Neutrophil (primary cell): Measurements from ENCODE around the gene SYCE3.

Experiments used
- H3K27ac ChIP-seq: fragments of 200-600 bp; sonication (generic); 2 replicates; pipeline ENCODE4 v1.5.1; 2016; ENCODE audit warnings: mild to moderate bottlenecking, moderate library complexity
- H3K27me3 ChIP-seq: fragments of 200-600 bp; sonication (generic); 2 replicates; pipeline ENCODE4 v1.6.0; 2016; ENCODE audit warnings: mild to moderate bottlenecking
- H3K36me3 ChIP-seq: fragments of 200-600 bp; sonication (generic); 2 replicates; pipeline ENCODE4 v1.5.1; 2017
- H3K4me1 ChIP-seq, 2 experiments: fragments of 200-600 bp in 1 of 2; sonication (generic) in 1 of 2; 1 replicate in 1 of 2; 2 replicates in 1 of 2; pipeline versions ENCODE4 v1.5.1 to v1.6.1; 2013 to 2016; ENCODE audit warnings: low read depth in 1 of 2, low read length in 1 of 2, mild to moderate bottlenecking in 1 of 2, moderate library complexity in 1 of 2; ENCODE audit not compliant: control insufficient read depth in 1 of 2, insufficient read depth in 1 of 2
- H3K4me3 ChIP-seq, 2 experiments: fragments of 200-600 bp in 1 of 2; sonication (generic) in 1 of 2; 1 replicate in 1 of 2; 2 replicates in 1 of 2; pipeline ENCODE4 v1.5.1; 2013 to 2016; ENCODE audit warnings: low read depth in 1 of 2, low read length in 1 of 2, mild to moderate bottlenecking in 1 of 2, moderate library complexity in 1 of 2
- H3K9me3 ChIP-seq: fragments of 200-600 bp; sonication (generic); 2 replicates; pipeline ENCODE4 v1.5.1; 2016
- TF ChIP-seq, protein P1 (sequence below): fragments of 200-600 bp; sonication (generic); IDR thresholded peaks from 2 replicates; pipeline ENCODE4 v1.5.1; 2016; ENCODE audit warnings: antibody characterized with exemption

The SYCE3 gene

DNA sequence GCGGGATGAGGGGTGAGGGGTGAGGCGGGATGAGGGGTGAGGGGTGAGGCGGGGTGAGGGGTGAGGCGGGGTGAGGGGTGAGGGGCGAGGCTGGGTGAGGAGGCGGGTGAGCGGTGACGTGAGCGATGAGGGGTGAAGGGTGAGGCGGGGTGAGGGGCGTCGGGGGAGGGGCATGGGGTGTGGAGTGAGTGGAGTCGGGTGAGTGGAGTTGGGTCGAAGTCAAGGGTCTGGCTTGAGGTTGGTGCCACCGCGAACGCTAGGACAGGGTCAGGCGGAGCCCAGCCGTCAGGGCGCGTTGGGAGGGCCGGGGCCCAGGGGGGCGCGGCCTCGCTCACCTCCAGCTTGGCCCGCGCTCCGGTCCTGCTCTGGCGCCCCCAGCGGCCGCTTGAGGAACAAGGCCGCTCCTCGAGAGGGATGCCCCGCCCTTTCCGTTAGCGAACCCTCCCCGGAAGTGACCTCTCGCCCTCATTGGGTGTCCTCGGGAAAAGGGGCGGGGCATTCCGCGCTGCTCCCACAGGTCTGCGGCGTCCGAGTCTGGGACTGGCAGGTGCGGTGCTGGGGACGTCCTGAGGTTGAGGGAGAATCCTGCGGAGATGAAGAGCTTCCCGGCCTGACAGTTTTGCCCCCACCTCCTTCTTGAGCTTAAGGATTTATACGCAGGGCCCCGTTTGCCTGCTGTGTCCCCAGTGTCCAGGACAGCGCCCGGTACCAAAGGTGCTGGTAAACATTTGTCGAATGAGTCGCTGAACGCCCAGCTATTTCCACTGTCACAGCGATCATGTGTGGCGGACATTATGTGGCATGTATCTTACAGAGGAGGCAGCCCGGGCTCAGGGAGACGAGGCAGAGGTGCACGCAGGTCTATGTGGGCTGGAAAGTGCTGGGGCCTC, at the start of gene SYCE3:
Gene SYCE3 (minus strand): TSS at position 397 of the 890 bp plus-strand sequence. CDS start 6,514 bp downstream, outside the sequence.
- peak within 1 kb of the TSS; percentile 76 for H3K27ac ChIP-seq
- H3K4me1 ChIP-seq, result peaks cover 11 to 15% of the 10 kb centered on the region in 2 experiments
- peaks cover 21% of the 10 kb centered on the region for H3K27me3 ChIP-seq
- peak within 1 kb of the TSS; percentile 69 to 88 for H3K4me3 ChIP-seq
- TF ChIP-seq, protein P1, sequence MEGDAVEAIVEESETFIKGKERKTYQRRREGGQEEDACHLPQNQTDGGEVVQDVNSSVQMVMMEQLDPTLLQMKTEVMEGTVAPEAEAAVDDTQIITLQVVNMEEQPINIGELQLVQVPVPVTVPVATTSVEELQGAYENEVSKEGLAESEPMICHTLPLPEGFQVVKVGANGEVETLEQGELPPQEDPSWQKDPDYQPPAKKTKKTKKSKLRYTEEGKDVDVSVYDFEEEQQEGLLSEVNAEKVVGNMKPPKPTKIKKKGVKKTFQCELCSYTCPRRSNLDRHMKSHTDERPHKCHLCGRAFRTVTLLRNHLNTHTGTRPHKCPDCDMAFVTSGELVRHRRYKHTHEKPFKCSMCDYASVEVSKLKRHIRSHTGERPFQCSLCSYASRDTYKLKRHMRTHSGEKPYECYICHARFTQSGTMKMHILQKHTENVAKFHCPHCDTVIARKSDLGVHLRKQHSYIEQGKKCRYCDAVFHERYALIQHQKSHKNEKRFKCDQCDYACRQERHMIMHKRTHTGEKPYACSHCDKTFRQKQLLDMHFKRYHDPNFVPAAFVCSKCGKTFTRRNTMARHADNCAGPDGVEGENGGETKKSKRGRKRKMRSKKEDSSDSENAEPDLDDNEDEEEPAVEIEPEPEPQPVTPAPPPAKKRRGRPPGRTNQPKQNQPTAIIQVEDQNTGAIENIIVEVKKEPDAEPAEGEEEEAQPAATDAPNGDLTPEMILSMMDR, result peak; percentile 100
- H3K9me3 ChIP-seq, result no peaks in the 10 kb centered on the region
- H3K36me3 ChIP-seq, result peaks cover 6% of the 10 kb centered on the region

- no peak overlapping the region for H3K27ac ChIP-seq
- peaks cover 0 to 3% of the 10 kb centered on the region in 2 experiments for H3K4me1 ChIP-seq
- H3K9me3 ChIP-seq, result no peaks in the 10 kb centered on the region
- no peaks in the 10 kb centered on the region for H3K36me3 ChIP-seq
- peaks cover 82% of the 10 kb centered on the region for H3K27me3 ChIP-seq
- no peak overlapping the region for H3K4me3 ChIP-seq
- TF ChIP-seq, protein P1, result no peak
Measured at GRCh38 chr22:50612168-50612527, 49.4 kb upstream of the SYCE3 start.

DNA sequence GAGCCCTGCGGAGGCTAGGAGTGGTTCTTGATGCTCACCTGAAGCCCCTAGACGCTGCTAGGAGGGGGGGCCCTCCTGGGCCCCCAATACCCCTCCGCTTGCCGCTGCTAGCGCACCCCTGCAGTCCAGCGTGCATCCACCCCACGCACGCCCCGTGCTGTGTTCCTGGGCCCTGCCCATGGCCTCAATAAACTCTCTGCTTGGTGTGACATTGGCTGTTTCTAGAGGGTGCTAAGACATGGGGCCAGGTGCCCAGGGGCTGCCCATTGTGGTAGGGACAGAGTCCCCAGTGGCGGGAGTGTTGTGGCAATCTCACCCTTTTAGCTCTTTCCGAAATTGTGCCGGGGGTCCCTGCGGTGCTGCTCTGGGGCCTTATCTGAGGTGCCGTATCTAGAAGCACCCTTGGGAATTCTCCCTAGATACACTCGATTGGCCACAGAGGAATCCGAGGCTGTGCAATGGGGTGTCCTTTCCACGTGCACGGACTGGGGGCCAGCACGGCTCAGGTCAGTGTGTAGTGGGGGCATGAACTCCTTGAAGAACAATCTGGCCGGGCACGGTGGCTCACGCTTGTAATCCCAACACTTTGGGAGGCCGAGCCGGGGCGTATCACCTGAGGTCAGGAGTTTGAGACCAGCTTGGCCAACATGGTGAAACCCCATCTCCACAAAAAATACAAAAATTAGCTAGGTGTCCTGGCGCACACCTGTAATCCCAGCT, 48.8 kb upstream of the SYCE3 start:
- peaks cover 89% of the 10 kb centered on the region for H3K27me3 ChIP-seq
- TF ChIP-seq, protein P1, result no peak
- no peaks in the 10 kb centered on the region for H3K9me3 ChIP-seq
- H3K27ac ChIP-seq, result no peak overlapping the region
- H3K36me3 ChIP-seq, result no peaks in the 10 kb centered on the region
- H3K4me1 ChIP-seq, result peaks cover 0 to 3% of the 10 kb centered on the region in 2 experiments
- H3K4me3 ChIP-seq, result no peak overlapping the region

DNA sequence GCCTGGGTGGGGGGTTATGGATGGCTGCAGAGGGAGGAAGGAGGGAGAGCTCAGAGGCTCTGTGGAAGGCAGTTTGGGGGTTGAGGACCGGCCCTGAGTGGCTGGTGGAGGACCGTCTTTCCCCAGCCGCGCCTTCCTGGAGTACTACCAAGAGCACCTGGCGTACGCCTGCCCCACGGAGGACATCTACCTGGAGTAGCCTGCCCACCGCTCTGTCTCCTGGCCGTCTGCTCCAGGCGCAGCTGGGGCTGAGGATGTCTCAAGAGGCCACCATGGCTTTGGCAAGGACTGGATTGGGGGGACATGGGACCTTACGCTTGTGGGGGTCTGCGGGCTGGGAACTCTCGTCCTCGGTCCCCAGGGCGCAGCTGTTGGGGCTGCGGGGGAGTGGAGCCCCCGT, 47.9 kb upstream of the SYCE3 start:
- Histone ChIP-seq H3K4me3 (no peak overlapping the region), H3K27me3 (peaks cover 96% of the 10 kb centered on the region), H3K36me3 (no peaks in the 10 kb centered on the region), H3K4me1 (peaks cover 0 to 3% of the 10 kb centered on the region in 2 experiments), H3K9me3 (no peaks in the 10 kb centered on the region), H3K27ac (no peak overlapping the region)
- TF ChIP-seq, protein P1, result no peak

DNA sequence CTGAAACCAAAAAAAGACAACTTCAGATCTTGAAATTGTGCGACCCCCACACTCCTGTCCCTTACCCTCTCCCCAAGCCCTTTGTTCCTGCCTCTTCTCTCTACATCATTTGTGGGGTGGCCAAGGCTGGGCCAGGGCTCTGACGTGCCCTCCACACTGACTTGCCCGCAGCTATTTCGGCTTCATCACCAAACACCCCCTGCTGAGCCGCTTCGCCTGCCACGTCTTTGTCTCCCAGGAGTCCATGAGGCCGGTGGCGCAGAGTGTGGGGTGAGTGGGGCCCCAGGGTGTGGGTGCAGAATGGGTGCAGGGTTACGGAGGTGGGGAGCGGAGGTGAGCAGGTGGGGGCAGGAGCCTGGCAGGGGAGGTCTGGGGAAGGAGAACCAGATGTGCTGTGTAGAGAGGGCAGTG, 47.3 kb upstream of the SYCE3 start:
- TF ChIP-seq, protein P1, result no peak
- no peaks in the 10 kb centered on the region for H3K36me3 ChIP-seq
- H3K27me3 ChIP-seq, result peaks cover 96% of the 10 kb centered on the region
- no peaks in the 10 kb centered on the region for H3K9me3 ChIP-seq
- no peak overlapping the region for H3K4me3 ChIP-seq
- peaks cover 0 to 3% of the 10 kb centered on the region in 2 experiments for H3K4me1 ChIP-seq
- H3K27ac ChIP-seq, result no peak overlapping the region
